ENCODE data around the gene NKAIN1.

GRCh38 chr1:31257213-31257612 lies 17.5 kb upstream of the NKAIN1 start:
- TF ChIP-seq, protein P1, sequence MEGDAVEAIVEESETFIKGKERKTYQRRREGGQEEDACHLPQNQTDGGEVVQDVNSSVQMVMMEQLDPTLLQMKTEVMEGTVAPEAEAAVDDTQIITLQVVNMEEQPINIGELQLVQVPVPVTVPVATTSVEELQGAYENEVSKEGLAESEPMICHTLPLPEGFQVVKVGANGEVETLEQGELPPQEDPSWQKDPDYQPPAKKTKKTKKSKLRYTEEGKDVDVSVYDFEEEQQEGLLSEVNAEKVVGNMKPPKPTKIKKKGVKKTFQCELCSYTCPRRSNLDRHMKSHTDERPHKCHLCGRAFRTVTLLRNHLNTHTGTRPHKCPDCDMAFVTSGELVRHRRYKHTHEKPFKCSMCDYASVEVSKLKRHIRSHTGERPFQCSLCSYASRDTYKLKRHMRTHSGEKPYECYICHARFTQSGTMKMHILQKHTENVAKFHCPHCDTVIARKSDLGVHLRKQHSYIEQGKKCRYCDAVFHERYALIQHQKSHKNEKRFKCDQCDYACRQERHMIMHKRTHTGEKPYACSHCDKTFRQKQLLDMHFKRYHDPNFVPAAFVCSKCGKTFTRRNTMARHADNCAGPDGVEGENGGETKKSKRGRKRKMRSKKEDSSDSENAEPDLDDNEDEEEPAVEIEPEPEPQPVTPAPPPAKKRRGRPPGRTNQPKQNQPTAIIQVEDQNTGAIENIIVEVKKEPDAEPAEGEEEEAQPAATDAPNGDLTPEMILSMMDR (conservative IDR thresholded peaks at IDR 0.05; ENCODE audit: low read depth, low read length): no peak
- no peak for TF ChIP-seq EZH2 (IDR thresholded peaks at IDR 0.05; ENCODE audit: borderline replicate concordance, low read depth, low read length, poor library complexity, severe bottlenecking)

All from A673 (cell line).